ENCODE data around the gene RASSF1.
"Not testable (repeated sequence)": the region's sequence is repeated elsewhere in the genome, so short reads cannot be mapped to it uniquely, and the experiment has no call there.

Gene RASSF1

DNA sequence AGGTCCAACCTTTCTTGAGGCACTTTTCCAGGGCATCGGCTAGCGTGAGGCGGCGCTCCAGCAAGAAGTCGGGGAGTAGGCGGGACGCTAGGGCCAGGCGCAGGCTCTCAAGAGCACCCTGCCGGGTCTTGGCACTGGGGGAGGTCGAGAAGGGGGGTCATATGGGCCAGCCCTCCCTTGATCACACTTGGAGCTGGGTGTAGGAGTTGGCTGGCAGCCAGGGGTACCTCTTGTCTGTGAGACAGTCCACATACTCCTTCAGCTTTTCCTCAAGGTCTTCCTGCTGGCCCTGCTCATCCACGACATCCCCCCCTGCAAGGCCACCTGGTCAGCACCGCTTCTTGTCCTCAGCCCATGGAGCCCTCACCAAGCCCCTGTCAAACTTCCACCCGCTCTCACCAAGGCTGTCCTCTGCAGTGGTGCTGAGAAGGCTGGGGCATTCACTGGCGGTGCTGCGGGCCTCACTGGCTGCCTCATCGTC is 50.4 kb downstream of the RASSF1 start:
- in situ Hi-C loops (cut with MboI; ENCODE audit: low sequenced_read_pairs) = no loop called here

DNA sequence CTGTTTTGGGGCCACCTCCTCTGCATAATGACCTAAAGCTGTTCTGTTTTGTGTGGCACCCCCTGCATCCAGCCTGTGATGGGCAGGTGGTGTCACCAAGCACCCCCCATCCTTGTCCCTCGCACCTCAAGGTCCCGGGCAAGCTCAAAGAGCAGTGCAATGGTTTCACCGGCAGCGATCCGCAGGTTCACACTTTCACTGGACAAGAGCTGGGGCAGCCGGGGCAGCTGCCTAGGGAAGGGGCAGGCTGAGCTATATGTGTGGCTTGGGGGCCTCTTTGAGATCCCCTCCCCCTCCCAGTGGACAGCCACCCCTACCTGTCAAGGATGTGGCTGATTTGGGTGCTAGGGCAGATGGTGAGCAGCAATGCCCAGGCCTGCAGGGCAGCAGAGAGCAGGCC is 51.5 kb downstream of the RASSF1 start:
- in situ Hi-C loops (cut with MboI; ENCODE audit: low sequenced_read_pairs) = no loop called here

- in situ Hi-C loops (cut with MboI; ENCODE audit: low sequenced_read_pairs) = no loop called here
Measured at GRCh38 chr3:50288387-50289007, 52.1 kb downstream of the RASSF1 start.

GRCh38 chr3:50287262-50287661 is 53.4 kb downstream of the RASSF1 start:
- in situ Hi-C loops (cut with MboI; ENCODE audit: low sequenced_read_pairs) = no loop called here

DNA sequence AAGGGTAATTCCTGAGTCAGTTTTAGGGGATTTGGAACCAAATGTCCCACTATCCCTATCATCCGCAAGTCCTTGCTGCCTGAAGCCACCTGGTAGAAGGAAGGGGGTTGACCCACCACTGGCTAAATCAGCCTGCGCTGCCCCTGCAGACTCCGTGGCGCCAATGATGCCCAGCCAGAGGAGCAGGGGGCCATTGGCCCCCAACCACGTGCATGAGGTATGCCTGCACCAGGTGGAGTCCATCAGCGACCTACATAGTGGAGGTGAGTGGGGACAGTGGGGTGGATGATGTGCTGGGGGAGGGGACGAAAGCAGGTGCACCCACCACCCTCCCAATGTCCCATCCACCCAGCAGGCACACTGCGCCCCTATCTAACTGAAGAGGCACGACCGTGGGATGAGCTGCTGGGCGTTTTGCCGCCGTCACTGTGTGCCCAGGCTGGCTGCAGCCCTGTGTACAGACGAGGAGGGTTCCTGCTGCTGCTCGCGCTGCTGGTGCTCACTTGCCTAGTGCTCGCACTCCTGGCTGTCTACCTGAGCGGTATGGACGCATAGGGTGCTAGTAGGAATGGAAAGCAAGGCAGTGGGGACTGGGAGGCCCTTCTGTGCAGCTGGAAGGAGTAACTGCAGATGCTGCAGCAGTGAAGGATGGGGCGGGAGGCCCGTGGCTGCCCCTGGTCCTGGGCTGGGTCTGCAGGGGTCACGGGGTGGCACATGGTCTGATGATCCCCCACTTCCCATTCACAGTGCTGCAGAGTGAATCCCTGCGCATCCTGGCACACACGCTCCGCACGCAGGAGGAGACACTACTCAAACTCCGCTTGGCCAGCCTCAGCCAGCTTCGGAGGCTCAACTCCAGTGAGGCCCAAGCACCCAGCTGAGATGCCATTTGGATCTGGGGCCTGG is 54.1 kb downstream of the RASSF1 start:
- in situ Hi-C loops (cut with MboI; ENCODE audit: low sequenced_read_pairs) = no loop called here

GRCh38 chr3:50284121-50284520 is 56.5 kb downstream of the RASSF1 start:
- in situ Hi-C loops (cut with MboI; ENCODE audit: low sequenced_read_pairs) = not testable (repeated sequence)
